Activated naive CD4-positive, alpha-beta T cell treated with anti-CD3 and anti-CD28 coated beads, Interleukin-2, amount 50 U/mL, for 72 hours (primary cell): ENCODE results near the gene RNF175. TPM values are rescaled to one million over a fixed set of nuclear protein-coding genes. Genes with fewer than 3 reads are reported as not detected.
"Not testable (repeated sequence)": the region's sequence is repeated elsewhere in the genome, so short reads cannot be mapped to it uniquely, and the experiment has no call there.

Experiments used
- ATAC-seq, 2 donors: fragments of 150-1000 bp; cut with Tn5 transposase; 2 replicates each; pipeline ENCODE4 v1.10.0; 2021; ENCODE audit warnings: mild to moderate bottlenecking in 2 of 2, moderate library complexity in 2 of 2
- DNase-seq, 2 donors: peaks; one replicate each; pipeline ENCODE4 v3.0.0; 2021 to 2022; ENCODE audit warnings: low spot score in 2 of 2
- H3K27ac Mint-ChIP-seq, 2 donors: one replicate each; pipeline ENCODE4 v1.8.0; 2022; ENCODE audit warnings: mild to moderate bottlenecking in 2 of 2, mixed read lengths in 2 of 2
- H3K36me3 Mint-ChIP-seq, 2 donors: one replicate each; pipeline ENCODE4 v1.8.0; 2022; ENCODE audit warnings: mixed read lengths in 2 of 2
- H3K9me3 Mint-ChIP-seq, 2 donors: one replicate each; pipeline ENCODE4 v1.8.0; 2022; ENCODE audit warnings: mixed read lengths in 2 of 2
- total RNA-seq, 2 donors: library from RNA; stranded (reverse); gene quantifications; one replicate each; pipeline ENCODE4 v1.2.3, GENCODE V29; 2022

The RNF175 gene
- total RNA-seq, 2 donors from 2014 or later: 0.91 to 1.1 TPM

GRCh38 chr4:153676984-153677383 is 82.8 kb downstream of the RNF175 start:
- Mint-ChIP-seq H3K9me3 (peaks cover 5 to 16% of the 10 kb centered on the region in 2 donors), H3K27ac (no peak overlapping the region), H3K36me3 (peaks cover 0 to 7% of the 10 kb centered on the region in 2 donors)
- no peak for DNase-seq
- no peak for ATAC-seq

GRCh38 chr4:153676486-153676885 is 83.3 kb downstream of the RNF175 start:
- peaks cover 5 to 16% of the 10 kb centered on the region in 2 donors for H3K9me3 Mint-ChIP-seq
- DNase-seq (no peak), ATAC-seq (no peak)
- no peak overlapping the region for H3K27ac Mint-ChIP-seq
- H3K36me3 Mint-ChIP-seq: peaks cover 0 to 7% of the 10 kb centered on the region in 2 donors

- peaks cover 0 to 5% of the 10 kb centered on the region in 2 donors for H3K9me3 Mint-ChIP-seq
Observed at GRCh38 chr4:153669838-153670237, 90.0 kb downstream of the RNF175 start.

GRCh38 chr4:153668647-153669046 is 91.2 kb downstream of the RNF175 start:
- DNase-seq (no peak), ATAC-seq (no peak)
- no peaks in the 10 kb centered on the region for H3K36me3 Mint-ChIP-seq
- no peak overlapping the region for H3K27ac Mint-ChIP-seq
- H3K9me3 Mint-ChIP-seq: peaks cover 0 to 10% of the 10 kb centered on the region in 2 donors

More at GRCh38 chr4:153669838-153670237, 90.0 kb downstream of the RNF175 start:
- ATAC-seq (no peak), DNase-seq (no peak)
- no peak overlapping the region for H3K27ac Mint-ChIP-seq
- H3K36me3 Mint-ChIP-seq: no peaks in the 10 kb centered on the region

- not testable (repeated sequence) for DNase-seq, H3K27ac Mint-ChIP-seq, H3K36me3 Mint-ChIP-seq, ATAC-seq
- peaks cover 11 to 16% of the 10 kb centered on the region in 2 donors for H3K9me3 Mint-ChIP-seq
Observed at GRCh38 chr4:153666505-153666904, 93.3 kb downstream of the RNF175 start.

GRCh38 chr4:153663667-153664066 is 96.2 kb downstream of the RNF175 start:
- H3K36me3 Mint-ChIP-seq: peaks cover 0 to 6% of the 10 kb centered on the region in 2 donors
- H3K27ac Mint-ChIP-seq: no peak overlapping the region
- H3K9me3 Mint-ChIP-seq: peaks cover 11 to 16% of the 10 kb centered on the region in 2 donors
- DNase-seq: no peak
- ATAC-seq: no peak

- ATAC-seq (no peak), DNase-seq (no peak)
- Mint-ChIP-seq H3K9me3 (peaks cover 11 to 16% of the 10 kb centered on the region in 2 donors), H3K27ac (no peak overlapping the region), H3K36me3 (peaks cover 0 to 6% of the 10 kb centered on the region in 2 donors)
Observed at GRCh38 chr4:153661908-153662307, 97.9 kb downstream of the RNF175 start.

GRCh38 chr4:153661215-153661822 is 98.5 kb downstream of the RNF175 start:
- ATAC-seq (no peak), DNase-seq (no peak)
- Mint-ChIP-seq H3K36me3 (peaks cover 0 to 6% of the 10 kb centered on the region in 2 donors), H3K9me3 (peaks cover 11 to 16% of the 10 kb centered on the region in 2 donors), H3K27ac (no peak overlapping the region)

Other genes with a start within 250 kb of the RNF175 start
- gene TLR2, start 75.7 kb downstream of the RNF175 start, total RNA-seq: 1 to 10 TPM; 1.1 to 1.6 TPM
- not detected for gene SFRP2, start 29.1 kb upstream of the RNF175 start, total RNA-seq